Measurements from ENCODE around the gene CHID1. TPM values are rescaled to one million over a fixed set of nuclear protein-coding genes. Genes with fewer than 3 reads are reported as not detected.

The CHID1 gene
- total RNA-seq, 6 donors from 2014 or later, result 34.6 to 144 (median 59.1) TPM

- no peak overlapping the region for H3K4me3 ChIP-seq
- ATAC-seq (ENCODE audit: low FRiP score in 2 of 2) (no peak), DNase-seq (peak in 1 of 2 donors; percentile 67)
- H3K27ac ChIP-seq, result no peak overlapping the region
- TF ChIP-seq EP300 (IDR thresholded peaks at IDR 0.05), result no peak
- no peaks in the 10 kb centered on the region for H3K9me3 ChIP-seq
- H3K4me1 ChIP-seq, result no peaks in the 10 kb centered on the region
- H3K27me3 ChIP-seq, result no peaks in the 10 kb centered on the region
- H3K36me3 ChIP-seq, result peaks cover 0 to 58% (median 38%) of the 10 kb centered on the region in 4 donors
- 89 to 95% methylated on average over 17 of the region's 17 CpGs for WGBS, 2 donors
Observed at GRCh38 chr11:868394-868793, 42.2 kb downstream of the CHID1 start.

DNA sequence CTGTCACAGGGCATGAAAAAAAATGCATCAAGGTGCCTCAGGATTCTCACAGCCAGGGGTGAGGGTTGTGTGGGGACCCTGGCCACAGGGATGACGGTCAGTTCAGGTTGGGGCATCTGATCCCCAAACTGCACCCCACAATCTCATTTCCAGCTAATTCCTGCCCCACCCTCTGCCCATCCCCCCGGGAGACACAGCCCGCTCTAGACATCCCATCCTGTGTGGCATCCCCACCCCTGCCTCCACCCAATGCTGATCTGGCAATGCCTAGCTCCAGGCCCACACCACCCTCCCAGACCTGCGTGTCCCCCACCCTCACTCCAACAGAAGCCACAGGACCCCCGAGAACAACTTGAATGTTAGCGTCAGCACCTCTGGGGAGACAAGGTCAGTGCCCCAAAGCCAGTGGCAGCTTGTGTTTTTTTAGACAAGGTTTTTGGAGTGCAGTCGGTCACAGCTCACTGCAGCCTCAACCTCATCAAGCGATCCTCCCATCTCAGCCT lies 42.7 kb downstream of the CHID1 start:
- WGBS, 2 donors, result 85 to 89% methylated on average over 8 of the region's 8 CpGs
- TF ChIP-seq, protein P1, sequence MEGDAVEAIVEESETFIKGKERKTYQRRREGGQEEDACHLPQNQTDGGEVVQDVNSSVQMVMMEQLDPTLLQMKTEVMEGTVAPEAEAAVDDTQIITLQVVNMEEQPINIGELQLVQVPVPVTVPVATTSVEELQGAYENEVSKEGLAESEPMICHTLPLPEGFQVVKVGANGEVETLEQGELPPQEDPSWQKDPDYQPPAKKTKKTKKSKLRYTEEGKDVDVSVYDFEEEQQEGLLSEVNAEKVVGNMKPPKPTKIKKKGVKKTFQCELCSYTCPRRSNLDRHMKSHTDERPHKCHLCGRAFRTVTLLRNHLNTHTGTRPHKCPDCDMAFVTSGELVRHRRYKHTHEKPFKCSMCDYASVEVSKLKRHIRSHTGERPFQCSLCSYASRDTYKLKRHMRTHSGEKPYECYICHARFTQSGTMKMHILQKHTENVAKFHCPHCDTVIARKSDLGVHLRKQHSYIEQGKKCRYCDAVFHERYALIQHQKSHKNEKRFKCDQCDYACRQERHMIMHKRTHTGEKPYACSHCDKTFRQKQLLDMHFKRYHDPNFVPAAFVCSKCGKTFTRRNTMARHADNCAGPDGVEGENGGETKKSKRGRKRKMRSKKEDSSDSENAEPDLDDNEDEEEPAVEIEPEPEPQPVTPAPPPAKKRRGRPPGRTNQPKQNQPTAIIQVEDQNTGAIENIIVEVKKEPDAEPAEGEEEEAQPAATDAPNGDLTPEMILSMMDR (IDR thresholded peaks at IDR 0.05), result no peak
- TF ChIP-seq POLR2AphosphoS5 (IDR thresholded peaks at IDR 0.05), result no peak
- no peak for TF ChIP-seq EP300 (IDR thresholded peaks at IDR 0.05)
- TF ChIP-seq POLR2A (IDR thresholded peaks at IDR 0.05), result no peak
- Histone ChIP-seq H3K4me3 (no peak overlapping the region), H3K27ac (no peak overlapping the region), H3K36me3 (peaks cover 0 to 61% (median 40%) of the 10 kb centered on the region in 4 donors), H3K9me3 (no peaks in the 10 kb centered on the region), H3K4me1 (no peaks in the 10 kb centered on the region), H3K27me3 (no peaks in the 10 kb centered on the region)
- no peak for ATAC-seq (ENCODE audit: low FRiP score in 2 of 2)
- DNase-seq, result no peak

- H3K9me3 ChIP-seq, result no peaks in the 10 kb centered on the region
- H3K4me3 ChIP-seq, result no peak overlapping the region
- TF ChIP-seq EP300 (IDR thresholded peaks at IDR 0.05) (no peak), POLR2A (IDR thresholded peaks at IDR 0.05) (no peak), POLR2AphosphoS5 (IDR thresholded peaks at IDR 0.05) (no peak)
- TF ChIP-seq, protein P1 (IDR thresholded peaks at IDR 0.05), result no peak
- no peak overlapping the region for H3K27ac ChIP-seq
- peaks cover 0 to 67% (median 45%) of the 10 kb centered on the region in 4 donors for H3K36me3 ChIP-seq
- H3K4me1 ChIP-seq, result no peaks in the 10 kb centered on the region
- DNase-seq (peak in 1 of 2 donors; percentile 67), ATAC-seq (ENCODE audit: low FRiP score in 2 of 2) (no peak)
- WGBS, 2 donors, result 82 to 89% methylated on average over 5 to 14 of the region's 14 CpGs
- no peaks in the 10 kb centered on the region for H3K27me3 ChIP-seq
Observed at GRCh38 chr11:866481-866880, 44.1 kb downstream of the CHID1 start.

DNA sequence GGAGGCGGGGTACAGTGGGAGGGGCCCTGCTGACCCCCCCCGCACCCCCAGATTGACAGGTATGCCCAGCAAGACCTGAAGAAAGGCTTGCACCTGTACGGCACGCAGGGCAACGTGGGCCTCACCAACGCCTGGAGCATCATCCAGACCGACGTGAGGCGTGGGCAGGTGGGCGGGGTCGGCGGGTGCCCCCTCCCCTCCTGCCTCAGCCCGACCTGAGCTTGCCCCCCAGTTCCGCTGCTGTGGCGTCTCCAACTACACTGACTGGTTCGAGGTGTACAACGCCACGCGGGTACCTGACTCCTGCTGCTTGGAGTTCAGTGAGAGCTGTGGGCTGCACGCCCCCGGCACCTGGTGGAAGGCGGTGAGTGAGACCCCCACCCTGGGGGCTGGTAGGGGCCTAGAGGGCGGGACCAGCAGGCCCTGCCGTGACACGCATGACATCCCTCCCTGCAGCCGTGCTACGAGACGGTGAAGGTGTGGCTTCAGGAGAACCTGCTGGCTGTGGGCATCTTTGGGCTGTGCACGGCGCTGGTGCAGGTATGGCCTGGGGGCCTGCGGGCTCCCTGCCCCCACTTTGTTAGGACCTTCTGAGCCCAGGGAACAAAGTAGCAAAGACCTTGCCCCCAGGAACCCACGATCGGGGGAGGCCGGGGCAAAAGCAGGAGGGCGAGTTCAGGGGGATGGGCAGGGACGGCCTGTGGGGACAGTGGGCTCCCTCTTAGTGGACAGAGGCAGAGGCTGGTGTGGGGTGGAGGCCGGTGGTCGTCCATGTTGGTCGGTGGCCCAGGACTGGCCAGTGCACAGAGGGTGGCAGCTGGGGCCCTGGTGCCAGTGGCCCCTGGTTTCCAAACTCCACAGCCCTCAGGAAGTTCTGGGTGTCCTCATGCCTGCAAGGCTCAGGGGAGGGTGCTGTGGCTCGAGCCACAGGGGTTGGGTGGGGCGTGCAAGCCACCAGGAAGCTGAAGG lies 44.9 kb downstream of the CHID1 start:
- no peak overlapping the region for H3K4me3 ChIP-seq
- peaks cover 0 to 67% (median 47%) of the 10 kb centered on the region in 4 donors for H3K36me3 ChIP-seq
- H3K27ac ChIP-seq, result no peak overlapping the region
- ATAC-seq (ENCODE audit: low FRiP score in 2 of 2) (no peak), DNase-seq (peak in 1 of 2 donors; percentile 76)
- TF ChIP-seq POLR2AphosphoS5 (IDR thresholded peaks at IDR 0.05) (no peak), EP300 (IDR thresholded peaks at IDR 0.05) (no peak), POLR2A (IDR thresholded peaks at IDR 0.05) (no peak)
- TF ChIP-seq, protein P1 (IDR thresholded peaks at IDR 0.05), result no peak
- no peaks in the 10 kb centered on the region for H3K9me3 ChIP-seq
- H3K4me1 ChIP-seq, result no peaks in the 10 kb centered on the region
- 83 to 85% methylated on average over 21 to 38 of the region's 41 CpGs for WGBS, 2 donors
- no peaks in the 10 kb centered on the region for H3K27me3 ChIP-seq

DNA sequence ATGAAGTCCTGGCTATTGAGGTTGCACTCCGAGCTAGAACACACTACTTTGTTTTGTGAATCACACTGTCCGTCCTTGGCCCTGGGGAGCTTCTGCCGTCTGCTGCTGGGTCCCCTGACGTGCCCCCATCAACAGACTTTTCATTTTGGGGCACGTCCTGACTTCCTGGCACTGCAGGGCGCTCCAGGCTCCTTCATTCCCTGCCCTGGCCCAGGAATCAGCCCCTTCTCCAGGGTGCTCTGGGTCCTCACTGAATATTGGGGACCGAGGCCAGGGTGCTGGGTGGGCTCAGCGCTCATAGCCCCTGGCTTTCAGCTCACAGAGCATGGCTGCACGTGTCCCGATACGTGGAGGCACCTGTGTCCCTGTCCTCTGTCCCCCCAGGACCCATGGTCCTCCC lies 45.7 kb downstream of the CHID1 start:
- no peak overlapping the region for H3K4me3 ChIP-seq
- no peak for TF ChIP-seq POLR2AphosphoS5 (IDR thresholded peaks at IDR 0.05)
- TF ChIP-seq, protein P1 (IDR thresholded peaks at IDR 0.05), result no peak
- no peak for TF ChIP-seq POLR2A (IDR thresholded peaks at IDR 0.05)
- TF ChIP-seq EP300 (IDR thresholded peaks at IDR 0.05), result no peak
- WGBS, 2 donors, result 90 to 94% methylated on average over 6 to 11 of the region's 11 CpGs

More for the DNA sequence above, 45.7 kb downstream of the CHID1 start:
- Histone ChIP-seq H3K27me3 (no peaks in the 10 kb centered on the region), H3K9me3 (no peaks in the 10 kb centered on the region), H3K36me3 (peaks cover 0 to 67% (median 46%) of the 10 kb centered on the region in 4 donors), H3K27ac (no peak overlapping the region), H3K4me1 (peaks cover 2 to 5% (median 3%) of the 10 kb centered on the region in 4 donors)
- peak in 1 of 2 donors; percentile 41 for DNase-seq
- ATAC-seq (ENCODE audit: low FRiP score in 2 of 2), result no peak

Measured in upper lobe of left lung (tissue), 6 donors.